HCT116 (cell line): ENCODE results near the gene HFE.

Source experiments
- POLR2A ChIP-seq: IDR thresholded peaks from 2 replicates; pipeline ENCODE4 v1.7.0; 2011; ENCODE audit warnings: borderline replicate concordance; ENCODE audit not compliant: insufficient read depth, insufficient read length; ENCODE audit errors: extremely low read depth
- POLR2AphosphoS5 ChIP-seq: IDR thresholded peaks from 2 replicates; pipeline ENCODE4 v1.6.1; 2011; ENCODE audit warnings: mild to moderate bottlenecking, low read depth, low read length, moderate library complexity
- ZNF274 ChIP-seq: fragments of 200-500 bp; sonication (Bioruptor generic); IDR thresholded peaks from 2 replicates; pipeline ENCODE4 v1.6.1; 2014; ENCODE audit warnings: mild to moderate bottlenecking, low read depth, low read length, inconsistent platforms
- TF ChIP-seq, protein P1 (sequence below), 3 experiments: fragments of 200-600 bp in 1 of 3; sonication (generic) in 1 of 3; IDR thresholded peaks in 2 of 3; conservative IDR thresholded peaks in 1 of 3; 2 replicates each; pipeline ENCODE4 v1.5.1; 2012 to 2017; ENCODE audit warnings: low read depth in 2 of 3, low read length in 2 of 3, antibody characterized with exemption in 1 of 3, borderline replicate concordance in 1 of 3, control low read depth in 1 of 3, mild to moderate bottlenecking in 1 of 3, mixed read lengths in 1 of 3, mixed run types in 1 of 3, moderate library complexity in 1 of 3; ENCODE audit not compliant: insufficient read depth in 1 of 3

DNA sequence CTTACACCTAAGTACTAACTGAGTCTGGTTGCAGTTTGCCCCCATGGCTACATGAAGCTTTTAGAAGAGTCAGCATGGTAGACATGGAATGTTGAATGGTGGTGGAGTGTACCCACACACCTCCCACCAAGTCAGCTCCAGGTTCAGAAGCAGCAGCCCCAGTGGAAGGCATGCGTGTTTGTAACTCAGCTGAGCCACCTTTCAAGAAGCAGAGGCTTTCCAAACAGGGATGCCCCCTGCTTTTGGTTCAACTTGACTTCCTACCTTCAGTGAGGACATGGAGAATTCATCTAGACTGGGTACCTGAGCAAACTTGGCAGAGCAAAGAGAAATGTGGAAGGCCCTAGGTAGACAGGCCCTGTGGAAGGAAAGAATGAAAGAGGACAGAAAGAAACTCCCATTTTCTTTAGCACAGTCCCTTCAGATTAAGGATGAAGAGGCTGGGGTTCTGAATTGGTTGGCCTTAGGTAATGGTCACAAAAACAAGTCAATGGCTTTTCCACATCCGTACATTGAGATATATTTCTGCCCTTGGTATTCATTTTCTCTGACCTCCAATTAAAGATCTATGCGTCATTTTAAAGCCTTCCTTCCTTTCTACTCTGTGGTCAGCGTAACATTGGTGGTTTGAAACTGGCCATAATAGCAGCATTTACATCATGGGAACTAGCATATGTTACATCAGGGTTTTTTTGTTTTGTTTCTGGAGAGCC is 53.2 kb downstream of the HFE start:
- TF ChIP-seq ZNF274 (no peak), POLR2AphosphoS5 (no peak), POLR2A (no peak)
- TF ChIP-seq, protein P1, sequence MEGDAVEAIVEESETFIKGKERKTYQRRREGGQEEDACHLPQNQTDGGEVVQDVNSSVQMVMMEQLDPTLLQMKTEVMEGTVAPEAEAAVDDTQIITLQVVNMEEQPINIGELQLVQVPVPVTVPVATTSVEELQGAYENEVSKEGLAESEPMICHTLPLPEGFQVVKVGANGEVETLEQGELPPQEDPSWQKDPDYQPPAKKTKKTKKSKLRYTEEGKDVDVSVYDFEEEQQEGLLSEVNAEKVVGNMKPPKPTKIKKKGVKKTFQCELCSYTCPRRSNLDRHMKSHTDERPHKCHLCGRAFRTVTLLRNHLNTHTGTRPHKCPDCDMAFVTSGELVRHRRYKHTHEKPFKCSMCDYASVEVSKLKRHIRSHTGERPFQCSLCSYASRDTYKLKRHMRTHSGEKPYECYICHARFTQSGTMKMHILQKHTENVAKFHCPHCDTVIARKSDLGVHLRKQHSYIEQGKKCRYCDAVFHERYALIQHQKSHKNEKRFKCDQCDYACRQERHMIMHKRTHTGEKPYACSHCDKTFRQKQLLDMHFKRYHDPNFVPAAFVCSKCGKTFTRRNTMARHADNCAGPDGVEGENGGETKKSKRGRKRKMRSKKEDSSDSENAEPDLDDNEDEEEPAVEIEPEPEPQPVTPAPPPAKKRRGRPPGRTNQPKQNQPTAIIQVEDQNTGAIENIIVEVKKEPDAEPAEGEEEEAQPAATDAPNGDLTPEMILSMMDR (IDR thresholded peaks at IDR 0.05 in 2 of 3, conservative IDR thresholded peaks at IDR 0.05 in 1 of 3; ENCODE audit: borderline replicate concordance in 1 of 3, insufficient read depth in 1 of 3, low read depth in 2 of 3, low read length in 2 of 3) = no peak
